GM19240 (cell line): ENCODE data around the gene CLEC16A.

ENCODE experiments used
- DNase-seq: peaks from one replicate; pipeline ENCODE4 v3.0.0; 2011; ENCODE audit warnings: low spot score; ENCODE audit not compliant: insufficient read length

The CLEC16A gene

GRCh38 chr16:10944249-10945064, at the start of gene CLEC16A:
Gene CLEC16A, plus strand, starts transcription at chr16:10944564. Its CDS starts 154 bp downstream, at chr16:10944718.
- DNase-seq: peak; percentile 89

GRCh38 chr16:10895053-10895946, 49.1 kb upstream of the CLEC16A start:
- no peak for DNase-seq

GRCh38 chr16:10896165-10896564, 48.2 kb upstream of the CLEC16A start:
- no peak for DNase-seq

GRCh38 chr16:10896723-10897122, 47.6 kb upstream of the CLEC16A start:
- DNase-seq: no peak

- DNase-seq: no peak
Observed at GRCh38 chr16:10897134-10897533, 47.2 kb upstream of the CLEC16A start.

- DNase-seq: no peak
Observed at GRCh38 chr16:10902999-10903398, 41.4 kb upstream of the CLEC16A start.

- no peak for DNase-seq
Observed at GRCh38 chr16:10906482-10906881, 37.9 kb upstream of the CLEC16A start.

- no peak for DNase-seq
Observed at GRCh38 chr16:10906914-10907756, 37.2 kb upstream of the CLEC16A start.

GRCh38 chr16:10907757-10908045, 36.7 kb upstream of the CLEC16A start:
- no peak for DNase-seq

GRCh38 chr16:10911267-10911666, 33.1 kb upstream of the CLEC16A start:
- DNase-seq: no peak

GRCh38 chr16:10916534-10916933, 27.8 kb upstream of the CLEC16A start:
- no peak for DNase-seq

GRCh38 chr16:10918294-10919002, 25.9 kb upstream of the CLEC16A start:
- DNase-seq: peak; percentile 84

GRCh38 chr16:10919003-10919351, 25.4 kb upstream of the CLEC16A start:
- DNase-seq: no peak

- no peak for DNase-seq
Observed at GRCh38 chr16:10920726-10921427, 23.5 kb upstream of the CLEC16A start.

GRCh38 chr16:10921536-10922327, 22.6 kb upstream of the CLEC16A start:
- DNase-seq: no peak

GRCh38 chr16:10922328-10923145, 21.8 kb upstream of the CLEC16A start:
- no peak for DNase-seq

GRCh38 chr16:10923146-10923649, 21.2 kb upstream of the CLEC16A start:
- no peak for DNase-seq

- no peak for DNase-seq
Observed at GRCh38 chr16:10923650-10924214, 20.6 kb upstream of the CLEC16A start.
